RWPE2 (cell line): ENCODE data around the gene FPR1.

Experiments
- ATAC-seq: fragments of 200-7000 bp; cut with Tn5 transposase; 3 replicates; pipeline ENCODE4 v1.9.1; 2021; ENCODE audit warnings: low read depth
- DNase-seq: peaks from one replicate; pipeline ENCODE4 v3.0.0-alpha.2; 2020; ENCODE audit warnings: low spot score
- H3K27ac ChIP-seq: fragments of 450-650 bp; 2 replicates; pipeline ENCODE4 v1.5.1; 2017; ENCODE audit warnings: mild to moderate bottlenecking; ENCODE audit not compliant: poor library complexity, severe bottlenecking
- H3K27me3 ChIP-seq: fragments of 250-450 bp; sonication (Bioruptor Pico); 2 replicates; pipeline ENCODE4 v1.5.1; 2021; ENCODE audit warnings: mild to moderate bottlenecking, moderate library complexity; ENCODE audit not compliant: insufficient read depth, poor library complexity, severe bottlenecking
- H3K36me3 ChIP-seq: fragments of 250-450 bp; sonication (Bioruptor Pico); 2 replicates; pipeline ENCODE4 v1.5.1; 2020; ENCODE audit warnings: low read depth, mild to moderate bottlenecking, moderate library complexity
- H3K4me1 ChIP-seq: fragments of 250-450 bp; sonication (Bioruptor Pico); 2 replicates; pipeline ENCODE4 v1.5.1; 2021; ENCODE audit warnings: mild to moderate bottlenecking, moderate library complexity; ENCODE audit not compliant: insufficient read depth, poor library complexity, severe bottlenecking
- H3K4me3 ChIP-seq: fragments of 250-450 bp; sonication (Bioruptor Pico); 2 replicates; pipeline ENCODE4 v1.5.1; 2021; ENCODE audit warnings: mild to moderate bottlenecking, moderate library complexity; ENCODE audit not compliant: severe bottlenecking
- H3K9me3 ChIP-seq: fragments of 250-450 bp; sonication (Bioruptor Pico); 2 replicates; pipeline ENCODE4 v1.5.1; 2021; ENCODE audit warnings: mild to moderate bottlenecking, moderate library complexity; ENCODE audit not compliant: severe bottlenecking
- CTCF ChIP-seq: fragments of 450-650 bp; IDR thresholded peaks from one replicate; pipeline ENCODE4 v1.5.1; 2017; ENCODE audit warnings: mild to moderate bottlenecking, moderate library complexity; ENCODE audit not compliant: poor library complexity, severe bottlenecking

The FPR1 gene

GRCh38 chr19:51697169-51697776, 54.4 kb downstream of the FPR1 start:
- no peak for ATAC-seq
- DNase-seq: no peak
- H3K36me3 ChIP-seq: peaks cover 55% of the 10 kb centered on the region
- no peaks in the 10 kb centered on the region for H3K4me1 ChIP-seq
- no peak for TF ChIP-seq CTCF
- H3K9me3 ChIP-seq: no peaks in the 10 kb centered on the region
- H3K27ac ChIP-seq: no peak overlapping the region
- no peaks in the 10 kb centered on the region for H3K27me3 ChIP-seq
- H3K4me3 ChIP-seq: no peak overlapping the region

GRCh38 chr19:51696606-51697005, 55.1 kb downstream of the FPR1 start:
- H3K36me3 ChIP-seq: peaks cover 55% of the 10 kb centered on the region
- ATAC-seq (no peak), DNase-seq (no peak)
- H3K27ac ChIP-seq: no peak overlapping the region
- H3K27me3 ChIP-seq: no peaks in the 10 kb centered on the region
- H3K4me1 ChIP-seq: no peaks in the 10 kb centered on the region
- no peak for TF ChIP-seq CTCF
- H3K4me3 ChIP-seq: no peak overlapping the region
- H3K9me3 ChIP-seq: no peaks in the 10 kb centered on the region
